HEK293 (cell line): ENCODE data around the gene OAS2.

Experiments used
- CTCF ChIP-seq: fragments of 450-650 bp; formaldehyde crosslinking; IDR thresholded peaks from 2 replicates; pipeline ENCODE4 v1.5.1; 2016; ENCODE audit warnings: missing biosample characterization, missing genetic modification characterization
- MEIS1 ChIP-seq: sonication (generic); formaldehyde crosslinking; IDR thresholded peaks from 2 replicates; pipeline ENCODE4 v1.8.1; 2022; ENCODE audit warnings: missing genetic modification reagents, mild to moderate bottlenecking, borderline replicate concordance
- MYNN ChIP-seq: fragments of 450-650 bp; formaldehyde crosslinking; IDR thresholded peaks from 2 replicates; pipeline ENCODE4 v1.5.1; 2016; ENCODE audit warnings: missing biosample characterization, missing genetic modification characterization, borderline replicate concordance
- PRDM10 ChIP-seq: fragments of 450-650 bp; formaldehyde crosslinking; IDR thresholded peaks from 2 replicates; pipeline ENCODE4 v1.5.1; 2016; ENCODE audit warnings: missing biosample characterization, missing genetic modification characterization
- REST ChIP-seq: fragments of 450-650 bp; formaldehyde crosslinking; IDR thresholded peaks from 2 replicates; pipeline ENCODE4 v1.5.1; 2016; ENCODE audit warnings: missing biosample characterization, missing genetic modification characterization
- SALL2 ChIP-seq: fragments of 450-650 bp; formaldehyde crosslinking; IDR thresholded peaks from 2 replicates; pipeline ENCODE4 v1.5.0; 2017; ENCODE audit warnings: missing biosample characterization, mild to moderate bottlenecking, missing genetic modification characterization, borderline replicate concordance
- TCF7L2 ChIP-seq: IDR thresholded peaks from 2 replicates; pipeline ENCODE4 v1.6.1; 2011; ENCODE audit warnings: low read depth, mild to moderate bottlenecking, inconsistent platforms, low read length, moderate library complexity, borderline replicate concordance
- YY2 ChIP-seq: fragments of 450-650 bp; formaldehyde crosslinking; IDR thresholded peaks from 2 replicates; pipeline ENCODE4 v1.5.1; 2016; ENCODE audit warnings: missing biosample characterization, missing genetic modification characterization
- ZBTB11 ChIP-seq: fragments of 450-650 bp; formaldehyde crosslinking; conservative IDR thresholded peaks from 2 replicates; pipeline ENCODE4 v1.5.1; 2016; ENCODE audit warnings: low read depth, missing biosample characterization, missing genetic modification characterization
- ZNF121 ChIP-seq: fragments of 450-650 bp; formaldehyde crosslinking; IDR thresholded peaks from 2 replicates; pipeline ENCODE4 v1.5.1; 2016; ENCODE audit warnings: missing biosample characterization, missing genetic modification characterization
- ZNF292 ChIP-seq: fragments of 450-650 bp; formaldehyde crosslinking; IDR thresholded peaks from 2 replicates; pipeline ENCODE4 v1.5.1; 2016; ENCODE audit warnings: low read depth, missing biosample characterization, missing genetic modification characterization, borderline replicate concordance
- ZNF548 ChIP-seq: fragments of 450-650 bp; formaldehyde crosslinking; IDR thresholded peaks from 2 replicates; pipeline ENCODE4 v1.5.1; 2016; ENCODE audit warnings: missing biosample characterization, missing genetic modification characterization
- ZNF639 ChIP-seq: fragments of 450-650 bp; formaldehyde crosslinking; IDR thresholded peaks from 2 replicates; pipeline ENCODE4 v1.5.1; 2016; ENCODE audit warnings: missing biosample characterization, missing genetic modification characterization

- TF ChIP-seq ZNF639 (tag by site-specific recombination) (no peak), ZNF292 (tag by site-specific recombination) (no peak), ZBTB11 (tag by site-specific recombination) (no peak), TCF7L2 (no peak), SALL2 (tag by site-specific recombination) (no peak), PRDM10 (tag by site-specific recombination) (no peak), CTCF (tag by site-specific recombination) (no peak), YY2 (tag by site-specific recombination) (no peak), ZNF121 (0 out of 2 replicates have a peak, but pooled peaks have one; percentile 26), MYNN (no peak), MEIS1 (CRISPR knock-in tag) (no peak), ZNF548 (tag by site-specific recombination) (no peak), REST (tag by site-specific recombination) (no peak)
Measured at GRCh38 chr12:113049976-113050742, 71.8 kb downstream of the OAS2 start.
